Choroid plexus epithelial cell (primary cell): Measurements from ENCODE around the gene COL10A1.

ENCODE experiments used
- DNase-seq: peaks from one replicate; pipeline ENCODE4 v3.0.0-alpha.2; 2010; ENCODE audit warnings: low read depth
- H3K4me3 ChIP-seq: 2 replicates; pipeline ENCODE4 v1.5.1; 2011; ENCODE audit warnings: low read depth, mild to moderate bottlenecking, control low read depth, low read length, moderate library complexity
- TF ChIP-seq, protein P1 (sequence below): conservative IDR thresholded peaks from 2 replicates; pipeline ENCODE4 v1.5.1; 2011; ENCODE audit warnings: low read depth, mild to moderate bottlenecking, control low read depth, inconsistent platforms, low read length, moderate library complexity

COL10A1 gene

DNA sequence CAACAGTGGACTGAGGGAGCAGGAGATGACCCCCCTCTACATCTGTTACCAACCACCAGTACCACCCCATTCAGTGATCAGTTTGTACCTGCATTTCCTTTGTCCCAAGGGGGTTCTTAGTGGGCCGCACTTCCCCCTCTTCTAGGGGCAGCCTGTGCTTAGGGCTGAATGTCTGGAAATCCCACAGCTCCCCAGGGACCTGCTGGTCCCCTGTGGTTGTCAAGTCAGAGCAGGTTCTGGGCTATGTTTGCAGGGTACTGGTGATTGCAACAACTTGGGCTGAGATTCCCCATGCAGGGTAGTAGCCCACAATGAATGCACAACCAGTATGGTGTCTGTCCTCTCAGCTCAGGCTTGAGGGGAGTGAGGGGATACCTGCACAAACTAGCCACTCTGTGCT, 39.7 kb upstream of the COL10A1 start:
- H3K4me3 ChIP-seq = no peak overlapping the region
- no peak for DNase-seq
- TF ChIP-seq, protein P1, sequence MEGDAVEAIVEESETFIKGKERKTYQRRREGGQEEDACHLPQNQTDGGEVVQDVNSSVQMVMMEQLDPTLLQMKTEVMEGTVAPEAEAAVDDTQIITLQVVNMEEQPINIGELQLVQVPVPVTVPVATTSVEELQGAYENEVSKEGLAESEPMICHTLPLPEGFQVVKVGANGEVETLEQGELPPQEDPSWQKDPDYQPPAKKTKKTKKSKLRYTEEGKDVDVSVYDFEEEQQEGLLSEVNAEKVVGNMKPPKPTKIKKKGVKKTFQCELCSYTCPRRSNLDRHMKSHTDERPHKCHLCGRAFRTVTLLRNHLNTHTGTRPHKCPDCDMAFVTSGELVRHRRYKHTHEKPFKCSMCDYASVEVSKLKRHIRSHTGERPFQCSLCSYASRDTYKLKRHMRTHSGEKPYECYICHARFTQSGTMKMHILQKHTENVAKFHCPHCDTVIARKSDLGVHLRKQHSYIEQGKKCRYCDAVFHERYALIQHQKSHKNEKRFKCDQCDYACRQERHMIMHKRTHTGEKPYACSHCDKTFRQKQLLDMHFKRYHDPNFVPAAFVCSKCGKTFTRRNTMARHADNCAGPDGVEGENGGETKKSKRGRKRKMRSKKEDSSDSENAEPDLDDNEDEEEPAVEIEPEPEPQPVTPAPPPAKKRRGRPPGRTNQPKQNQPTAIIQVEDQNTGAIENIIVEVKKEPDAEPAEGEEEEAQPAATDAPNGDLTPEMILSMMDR = no peak

DNA sequence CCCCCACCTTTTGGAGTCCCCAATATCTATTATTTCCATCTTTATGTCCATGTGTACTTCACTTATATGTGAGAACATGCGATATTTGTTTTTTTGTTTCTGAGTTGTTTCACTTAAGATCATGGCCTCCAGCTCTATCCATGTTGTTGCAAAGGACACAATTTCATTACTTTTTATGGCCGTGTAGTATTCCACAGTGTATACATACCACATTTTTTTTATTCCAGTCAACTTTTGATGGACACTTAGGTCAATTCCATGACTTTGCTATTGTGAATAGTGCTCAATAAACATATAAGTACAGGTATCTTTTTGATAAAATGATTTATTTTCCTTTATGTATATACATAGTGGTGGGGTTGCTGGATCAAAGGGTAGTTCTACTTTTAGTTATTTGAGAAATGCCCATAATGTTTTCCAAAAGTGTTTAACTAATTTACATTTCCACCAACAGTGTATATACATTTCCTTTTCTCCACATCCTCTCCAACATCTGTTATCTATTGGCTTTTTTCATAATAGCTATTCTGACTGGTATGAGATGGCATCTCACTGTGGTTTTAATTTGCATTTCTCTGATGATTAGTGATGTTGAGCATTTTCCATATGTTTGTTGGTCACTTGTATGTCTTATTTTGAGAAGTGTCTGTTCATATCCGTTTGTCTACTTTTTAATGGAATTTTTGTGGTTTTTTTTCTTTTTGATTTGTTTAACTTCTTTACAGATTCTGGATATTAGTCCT, 34.0 kb upstream of the COL10A1 start:
- TF ChIP-seq, protein P1 = no peak
- no peak for DNase-seq
- no peak overlapping the region for H3K4me3 ChIP-seq

DNA sequence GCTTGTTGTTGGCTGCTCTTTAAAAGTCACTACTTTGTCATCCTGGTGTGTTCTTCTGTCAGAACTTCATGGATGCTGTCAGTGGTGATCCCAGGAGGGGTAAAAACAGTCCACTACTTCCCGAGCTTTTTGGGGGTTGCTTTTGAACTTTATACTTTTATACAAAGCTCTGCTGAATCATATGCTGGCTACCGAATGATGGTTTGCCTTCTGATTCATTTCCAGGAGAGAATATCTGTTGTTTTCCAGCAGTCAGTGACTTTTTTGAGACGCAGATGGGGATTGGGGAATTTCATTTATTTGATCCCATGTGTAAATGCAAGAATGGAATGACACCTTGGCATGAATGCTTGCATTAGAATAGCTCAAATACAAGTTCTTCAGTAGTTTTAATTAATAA, 32.7 kb upstream of the COL10A1 start:
- DNase-seq = no peak
- no peak overlapping the region for H3K4me3 ChIP-seq
- TF ChIP-seq, protein P1 = no peak

DNA sequence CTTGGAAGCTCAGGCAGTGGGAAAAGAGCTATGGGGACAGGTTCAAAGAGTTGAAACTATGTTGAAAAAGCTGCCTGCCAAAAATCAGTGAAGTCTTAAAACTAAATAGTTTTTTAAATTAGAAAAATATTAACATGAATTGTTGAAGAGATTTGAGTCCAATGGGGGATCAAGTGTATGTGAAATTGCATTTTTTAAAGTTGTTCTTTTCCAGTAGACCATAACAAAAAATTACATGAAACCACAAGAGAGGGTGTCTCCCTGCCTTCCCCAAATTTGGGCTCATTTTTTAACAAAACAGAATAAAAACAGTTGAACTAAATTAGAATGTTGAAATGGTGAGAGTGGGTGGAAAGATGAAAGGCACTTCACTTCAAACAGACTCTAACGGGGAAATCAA, 31.5 kb upstream of the COL10A1 start:
- TF ChIP-seq, protein P1 = no peak
- no peak for DNase-seq
- H3K4me3 ChIP-seq = no peak overlapping the region

DNA sequence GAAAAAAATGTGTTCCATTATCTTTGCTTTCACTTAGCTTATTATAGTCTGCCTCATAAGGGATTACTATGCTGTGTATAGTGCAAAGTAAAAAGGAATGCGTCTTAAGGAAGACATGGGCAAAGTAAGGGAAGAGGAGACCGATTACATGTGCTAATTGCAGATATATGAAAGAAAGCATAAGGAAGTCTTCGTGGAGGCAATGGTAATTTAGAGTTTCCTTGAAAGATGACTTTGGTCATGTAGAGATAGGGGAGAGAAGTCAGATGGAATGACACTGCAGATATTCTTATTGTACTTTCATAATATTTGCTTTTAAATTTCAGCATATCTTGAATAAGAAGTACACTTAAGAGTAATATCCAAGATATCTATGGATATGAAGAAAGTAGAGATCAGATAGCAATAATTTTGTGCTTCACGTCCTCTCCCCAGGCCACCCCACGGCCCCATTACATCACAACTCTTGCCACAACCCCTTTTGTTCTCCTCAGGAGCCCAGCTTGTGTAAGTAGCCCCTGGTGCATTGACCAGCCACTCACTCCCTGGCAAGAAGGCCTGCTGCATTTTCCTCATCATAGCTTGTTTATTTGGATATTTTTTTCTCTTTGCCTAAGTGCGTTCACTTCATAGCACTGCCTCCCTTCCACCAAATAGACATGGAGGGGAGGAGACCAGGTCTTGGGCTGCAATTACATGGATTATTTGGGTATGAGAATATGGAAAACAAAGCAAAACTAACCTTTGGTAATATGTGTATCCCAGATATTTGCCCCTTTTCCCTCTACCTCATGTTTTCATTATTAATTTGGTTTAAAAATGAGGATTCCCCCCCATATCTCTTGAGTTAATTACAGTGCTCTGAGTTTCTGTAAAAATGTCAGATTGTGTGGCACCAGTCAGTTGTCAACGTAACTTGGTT, 30.7 kb upstream of the COL10A1 start:
- no peak for DNase-seq
- TF ChIP-seq, protein P1 = no peak

DNA sequence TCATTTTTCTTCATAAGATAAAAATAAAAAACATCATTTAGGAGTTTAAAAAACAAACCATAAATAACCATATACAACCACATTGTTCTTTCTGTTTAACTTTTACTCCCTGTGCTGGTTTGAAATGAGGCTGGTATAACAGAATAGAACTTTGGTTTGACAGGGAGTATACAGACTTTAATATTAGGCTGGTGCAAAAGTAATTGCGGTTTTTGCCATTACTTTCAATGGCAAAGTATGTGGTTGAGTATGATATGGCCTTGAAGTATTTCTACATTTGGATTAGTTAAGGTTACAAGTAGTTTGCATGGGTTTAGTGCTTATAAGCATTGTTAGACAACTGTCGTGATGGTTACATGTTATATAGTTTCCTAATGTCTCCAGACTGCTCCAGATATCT, 29.0 kb upstream of the COL10A1 start:
- TF ChIP-seq, protein P1 = no peak
- no peak overlapping the region for H3K4me3 ChIP-seq
- no peak for DNase-seq

More for the DNA sequence above, 30.7 kb upstream of the COL10A1 start:
- H3K4me3 ChIP-seq = no peak overlapping the region
